Measurements from ENCODE around the gene NRIP1. TPM values are rescaled to one million over a fixed set of nuclear protein-coding genes. Genes with fewer than 3 reads are reported as not detected.
A peak's percentile ranks its signal among the peaks of the same experiment; 100 is the strongest.

The NRIP1 gene
- total RNA-seq, 1 experiment from 2014 or later, result 10.4 TPM

DNA sequence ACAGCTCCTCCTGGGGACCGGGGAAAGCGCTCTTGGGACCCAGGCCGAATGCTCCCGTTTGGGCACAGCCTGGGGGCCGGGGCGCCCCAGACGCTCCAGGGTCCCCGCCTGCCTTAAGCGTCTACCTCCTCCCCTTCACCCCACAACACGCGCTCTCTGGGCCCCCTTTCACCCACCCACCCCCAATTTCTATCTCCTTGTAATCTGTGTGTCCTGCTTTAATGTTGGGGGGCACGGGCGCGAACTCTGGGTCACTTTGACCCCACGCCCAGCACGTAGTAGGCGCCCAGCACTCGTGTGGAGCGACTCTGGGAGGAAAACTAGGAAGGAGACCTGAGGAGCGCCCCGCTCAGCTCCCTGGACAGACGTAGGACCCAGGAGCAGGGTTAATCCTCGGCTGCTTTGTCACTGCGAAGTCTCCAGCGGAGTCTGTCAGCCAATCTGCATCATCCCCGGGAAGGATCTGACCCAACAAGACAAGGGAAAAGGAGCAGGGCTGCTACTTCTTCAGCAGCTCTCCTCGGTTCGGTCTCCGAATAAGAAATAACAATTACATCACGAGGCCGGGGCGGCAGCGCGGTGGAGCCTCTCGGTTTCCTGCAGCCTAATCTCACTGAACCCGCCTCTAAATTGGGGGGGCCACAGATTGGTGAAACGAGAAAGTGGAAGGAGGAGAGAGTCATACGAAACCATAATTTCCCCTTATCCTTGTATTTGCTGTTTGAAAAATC lies 757 bp upstream of the NRIP1 start:
- peaks cover 3% of the 10 kb centered on the region; the same call in 1 of the 2 replicates for H3K27me3 ChIP-seq (ENCODE audit: insufficient read depth, low read length)
- no peak overlapping the region for H4K5ac ChIP-seq (ENCODE audit: insufficient read length, low read depth, low read length)
- peak overlapping the region; percentile 8 for H3K9ac ChIP-seq (ENCODE audit: extremely low read depth, insufficient read length, low read length)
- H2BK120ac ChIP-seq (ENCODE audit: low read depth, low read length, poor library complexity, severe bottlenecking), result no peak overlapping the region
- no peak overlapping the region for H3K14ac ChIP-seq (ENCODE audit: insufficient read depth, low read length)
- no peak for TF ChIP-seq CTCF (conservative IDR thresholded peaks at IDR 0.05)
- H3K4me3 Mint-ChIP-seq, result peak overlapping the region; percentile 89 to 94
- H3K79me2 ChIP-seq (ENCODE audit: insufficient read depth, low read length), result peaks cover 3% of the 10 kb centered on the region; the same call in 1 of the 2 replicates
- no peaks in the 10 kb centered on the region for H3K9me3 ChIP-seq (ENCODE audit: control insufficient read depth, low read depth, low read length)
- H4K91ac ChIP-seq (ENCODE audit: insufficient read length, low read depth, low read length), result no peak overlapping the region
- H3K4me1 Mint-ChIP-seq, result peaks cover 39 to 40% of the 10 kb centered on the region in 2 experiments
- peak; percentile 62 for DNase-seq
- H3K27ac Mint-ChIP-seq, result peak overlapping the region in 2 of 3 experiments; percentile 97 to 98; a peak in 4 of 7 replicates
- H3K4me2 ChIP-seq (ENCODE audit: insufficient read depth, insufficient read length, low read length), result peak overlapping the region; percentile 52
- no peaks in the 10 kb centered on the region for H3K9me3 Mint-ChIP-seq
- no peak overlapping the region for H2BK20ac ChIP-seq (ENCODE audit: low read depth, low read length, poor library complexity, severe bottlenecking)
- H3K18ac ChIP-seq (ENCODE audit: insufficient read length, low read depth, low read length), result no peak overlapping the region
- no peak overlapping the region for H3T11ph ChIP-seq (ENCODE audit: low read length)
- peaks cover 9% of the 10 kb centered on the region for H3K23me2 ChIP-seq (ENCODE audit: insufficient read length, low read depth, low read length, poor library complexity, severe bottlenecking)
- H2AFZ ChIP-seq (ENCODE audit: low read length), result no peak overlapping the region
- H4K20me1 ChIP-seq (ENCODE audit: control insufficient read depth, insufficient read depth, insufficient read length), result no peaks in the 10 kb centered on the region
- no peak overlapping the region for H4K8ac ChIP-seq (replicated peaks; ENCODE audit: insufficient read length, low read depth, low read length)
- WGBS (ENCODE audit: extremely low coverage, insufficient read length, low lambda C conversion rate), result no CpG with 5 or more reads among the region's 38 CpGs
- H3K27me3 Mint-ChIP-seq (ENCODE audit: low read depth), result peaks cover 35% of the 10 kb centered on the region
- no peak overlapping the region for H2BK15ac ChIP-seq (ENCODE audit: low read depth, low read length)
- no peak overlapping the region for H2AK5ac ChIP-seq (ENCODE audit: insufficient read length, low read length)
- no peak overlapping the region for H3K23ac ChIP-seq (ENCODE audit: insufficient read length, low read depth, low read length)
- H3K79me1 ChIP-seq (ENCODE audit: insufficient read depth, low read depth, low read length, poor library complexity, severe bottlenecking), result no peaks in the 10 kb centered on the region
- H2BK5ac ChIP-seq (ENCODE audit: insufficient read length, low read length), result no peak overlapping the region
- no peak overlapping the region for H3K27ac ChIP-seq (ENCODE audit: insufficient read length, low read depth, low read length)
- H3K4ac ChIP-seq (ENCODE audit: low read depth, low read length), result no peak overlapping the region
- H3K56ac ChIP-seq (ENCODE audit: insufficient read length, low read depth, low read length), result no peak overlapping the region
- H3K4me1 ChIP-seq (ENCODE audit: insufficient read depth, low read length), result 0 out of 2 replicates have a peak, but pooled peaks cover 2% of the 10 kb centered on the region
- no peak overlapping the region for H2BK12ac ChIP-seq (ENCODE audit: insufficient read length, low read depth, low read length)
- no peaks in the 10 kb centered on the region; a peak in 1 of 7 replicates for H3K36me3 Mint-ChIP-seq (ENCODE audit: insufficient read depth in 1 of 3, low read depth in 3 of 3)
